CD4-positive, CD25-positive, alpha-beta regulatory T cell (primary cell): ENCODE measurements around the gene HPS4. TPM values are rescaled to one million over a fixed set of nuclear protein-coding genes. Genes with fewer than 3 reads are reported as not detected.

ENCODE experiments used
- polyA plus RNA-seq, 4 donors: library from polyadenylated mRNA; unstranded; fragments of 300-500 nt; fragmentation: Illumina TruSeq; gene quantifications; one replicate each; pipeline ENCODE4 v1.2.3, GENCODE V29; 2021
- total RNA-seq: library from RNA; stranded (reverse); gene quantifications from one replicate; pipeline ENCODE4 v1.2.3, GENCODE V29; 2022

The HPS4 gene
- total and polyA plus RNA-seq, 5 donors from 2014 or later, result 12.0 to 44.6 (median 13.7) TPM

Other genes with a start within 250 kb of the HPS4 start
- gene ASPHD2, start 54.5 kb downstream of the HPS4 start, total RNA-seq, result 4.3 TPM
- 1 to 10 TPM; 3.1 to 8.5 (median 4.4) TPM for gene ASPHD2, start 54.5 kb downstream of the HPS4 start, polyA plus RNA-seq
- gene SRRD, start 94 bp upstream of the HPS4 start, total RNA-seq, result 27.3 TPM
- 10 to 100 TPM; 25.5 to 34.7 (median 29.1) TPM for gene SRRD, start 94 bp upstream of the HPS4 start, polyA plus RNA-seq
- 109 TPM for gene TFIP11, start 28.7 kb upstream of the HPS4 start, total RNA-seq
- gene TFIP11, start 28.7 kb upstream of the HPS4 start, polyA plus RNA-seq, result 10 to 100 TPM; 31.9 to 43.7 (median 39.2) TPM
- gene TPST2, start 106.3 kb upstream of the HPS4 start, total RNA-seq, result 36.0 TPM
- gene TPST2, start 106.3 kb upstream of the HPS4 start, polyA plus RNA-seq, result 10 to 100 TPM; 48.1 to 64.6 (median 59.3) TPM
- gene CRYBB1, start 134.2 kb upstream of the HPS4 start, total RNA-seq, result not detected
- not detected for gene CRYBB1, start 134.2 kb upstream of the HPS4 start, polyA plus RNA-seq
- gene CRYBA4, start 138.2 kb upstream of the HPS4 start, total RNA-seq, result not detected
- under 1 TPM in 1 of 4 donors, not detected in 3; 0.59 TPM for gene CRYBA4, start 138.2 kb upstream of the HPS4 start, polyA plus RNA-seq
- 305 TPM for gene MIAT, start 173.8 kb upstream of the HPS4 start, total RNA-seq
- gene MIAT, start 173.8 kb upstream of the HPS4 start, polyA plus RNA-seq, result 1 to 10 TPM; 1.4 to 3.1 (median 2.4) TPM